Right lobe of liver (tissue), 6 donors: ENCODE data around the gene CREB3L4. TPM values are rescaled to one million over a fixed set of nuclear protein-coding genes. Genes with fewer than 3 reads are reported as not detected.
"Not testable (repeated sequence)": the region's sequence is repeated elsewhere in the genome, so short reads cannot be mapped to it uniquely, and the experiment has no call there.

Experiments
- ATAC-seq, 4 donors: fragments of 200-7000 bp; cut with Tn5 transposase; one replicate each; pipeline ENCODE4 v1.9.1; 2020; ENCODE audit warnings: mild to moderate bottlenecking in 4 of 4, moderate library complexity in 4 of 4
- DNase-seq, 3 donors: peaks; one replicate each; pipeline ENCODE4 v3.0.0-alpha.2; 2020
- H3K27ac ChIP-seq, 3 donors: fragments of 200-600 bp; one replicate each; pipeline ENCODE4 v1.8.0; 2022
- H3K27me3 ChIP-seq, 2 donors: fragments of 200-600 bp; one replicate each; pipeline ENCODE4 v1.8.0; 2022
- H3K36me3 ChIP-seq, 4 donors: fragments of 200-600 bp; sonication (generic) in 1 of 4; one replicate each; pipeline versions ENCODE4 v1.5.1 to v1.8.0; 2017 to 2022; ENCODE audit warnings: control low read depth in 1 of 4
- H3K4me1 ChIP-seq, 4 donors: fragments of 200-600 bp; sonication (generic) in 1 of 4; one replicate each; pipeline versions ENCODE4 v1.5.1 to v1.8.0; 2017 to 2022; ENCODE audit warnings: control low read depth in 1 of 4
- H3K4me3 ChIP-seq, 3 donors: fragments of 200-600 bp; one replicate each; pipeline ENCODE4 v1.8.0; 2022
- H3K9me3 ChIP-seq, 4 donors: fragments of 200-600 bp; sonication (generic) in 1 of 4; one replicate each; pipeline versions ENCODE4 v1.5.1 to v1.8.0; 2017 to 2022; ENCODE audit warnings: control low read depth in 1 of 4
- CTCF ChIP-seq, 4 donors: fragments of 200-600 bp in 3 of 4; fragments of 450-650 bp in 1 of 4; IDR thresholded peaks; one replicate each; pipeline versions ENCODE4 v1.5.1 to v1.8.0; 2016 to 2022; ENCODE audit warnings: antibody characterized with exemption in 4 of 4, mild to moderate bottlenecking in 2 of 4
- POLR2A ChIP-seq: fragments of 450-650 bp; IDR thresholded peaks from one replicate; pipeline ENCODE4 v1.6.1; 2017; ENCODE audit warnings: antibody characterized with exemption, mild to moderate bottlenecking
- WGBS: methylation state at CpG from one replicate; pipeline ENCODE4 v1.1.6; 2018; ENCODE audit warnings: low coverage, low lambda C conversion rate; ENCODE audit not compliant: insufficient coverage; ENCODE audit errors: missing lambda C conversion rate; 5-methylcytosine and 5-hydroxymethylcytosine counted together
- intact Hi-C, 2 donors: fragments of 100-400 bp; cut with DNase I; formaldehyde crosslinking; loops; one replicate each; pipeline versions ENCODE4 v1.11.2 to v1.14.1; 2022
- total RNA-seq, 6 experiments: library from RNA; depleted of rRNA in 2 of 6; stranded (reverse); fragments of >200 nt in 2 of 6; fragmentation: NEBNext Ultra II Directional in 3 of 6; extraction: Animal tissue kit (Norgen Biotek cat#: 25700) in 3 of 6; gene quantifications; one replicate each; pipeline versions ENCODE4 v1.1.0 to v1.2.4, GENCODE V29; 2016 to 2023
- donor health status: DM: no; HTN: yes; CAD: no.
- donor health status: DM: no; HTN: no; CAD: no.
- donor health status: DM: no; HTN: no; CAD: no.
- donor health status: DM: no; HTN: yes; CAD: no.
- donor health status: DM: no; HTN: yes; CAD: no.

The CREB3L4 gene
- total RNA-seq, 6 experiments from 2014 or later, result 4.9 to 11.1 (median 8.2) TPM

DNA sequence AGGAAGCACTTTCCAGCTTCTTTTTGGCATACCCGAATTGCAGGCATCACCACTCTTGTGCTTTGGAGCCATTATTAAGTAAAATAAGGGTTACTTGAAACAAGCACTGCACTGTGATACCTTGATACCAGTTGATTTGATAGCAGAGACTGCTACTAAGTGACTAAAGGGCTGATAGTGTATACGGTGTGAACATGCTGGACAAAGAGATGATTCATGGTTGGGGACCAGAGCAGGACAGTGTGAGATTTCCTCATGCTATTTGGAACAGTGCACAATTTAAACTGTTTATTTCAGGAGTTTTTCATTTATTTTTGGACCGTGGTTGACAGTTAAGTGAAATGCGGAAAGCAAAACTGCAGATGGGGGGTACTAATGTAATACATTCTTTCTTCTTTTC, 32.7 kb downstream of the CREB3L4 start:
- WGBS, result 68% methylated on average over 4 of the region's 4 CpGs
- Histone ChIP-seq H3K27ac (no peak overlapping the region), H3K27me3 (no peaks in the 10 kb centered on the region), H3K9me3 (peaks cover 0 to 4% (median 0%) of the 10 kb centered on the region in 4 donors), H3K36me3 (peaks cover 0 to 3% (median 0%) of the 10 kb centered on the region in 4 donors), H3K4me1 (peaks cover 0 to 5% (median 3%) of the 10 kb centered on the region in 4 donors), H3K4me3 (no peak overlapping the region)
- no peak for TF ChIP-seq CTCF (IDR thresholded peaks at IDR 0.05)
- no peak for TF ChIP-seq POLR2A
- ATAC-seq (peak in 1 of 4 donors; percentile 24), DNase-seq (no peak)
- intact Hi-C loops, result no loop called here

DNA sequence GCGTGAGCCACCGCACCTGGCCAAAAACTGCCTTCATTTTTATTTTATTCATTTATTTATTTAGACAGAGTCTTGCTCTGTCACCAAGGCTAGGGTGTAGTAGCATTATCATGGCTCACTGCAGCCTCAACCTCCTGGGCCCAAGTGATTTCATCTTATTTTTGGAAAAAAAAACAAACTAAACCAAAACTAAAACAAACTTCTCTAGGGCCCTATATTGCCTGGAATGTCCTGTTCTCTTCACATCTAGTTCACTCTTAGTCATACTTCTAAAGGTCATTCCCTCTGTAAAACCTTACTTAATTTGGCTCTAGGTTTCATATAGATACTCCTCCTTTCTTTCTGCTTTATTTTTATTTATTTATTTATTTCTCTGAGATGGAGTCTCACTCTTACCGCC, 38.4 kb downstream of the CREB3L4 start:
- DNase-seq (no peak), ATAC-seq (peak in 1 of 4 donors; percentile 57)
- no peaks in the 10 kb centered on the region for H3K36me3 ChIP-seq
- TF ChIP-seq POLR2A, result no peak
- no peak for TF ChIP-seq CTCF (IDR thresholded peaks at IDR 0.05)
- WGBS, result 95% methylated on average over 3 of the region's 3 CpGs
- H3K4me1 ChIP-seq, result no peaks in the 10 kb centered on the region
- H3K27me3 ChIP-seq, result no peaks in the 10 kb centered on the region
- intact Hi-C loops, result no loop called here
- H3K4me3 ChIP-seq, result no peak overlapping the region
- no peak overlapping the region for H3K27ac ChIP-seq
- H3K9me3 ChIP-seq, result no peaks in the 10 kb centered on the region

DNA sequence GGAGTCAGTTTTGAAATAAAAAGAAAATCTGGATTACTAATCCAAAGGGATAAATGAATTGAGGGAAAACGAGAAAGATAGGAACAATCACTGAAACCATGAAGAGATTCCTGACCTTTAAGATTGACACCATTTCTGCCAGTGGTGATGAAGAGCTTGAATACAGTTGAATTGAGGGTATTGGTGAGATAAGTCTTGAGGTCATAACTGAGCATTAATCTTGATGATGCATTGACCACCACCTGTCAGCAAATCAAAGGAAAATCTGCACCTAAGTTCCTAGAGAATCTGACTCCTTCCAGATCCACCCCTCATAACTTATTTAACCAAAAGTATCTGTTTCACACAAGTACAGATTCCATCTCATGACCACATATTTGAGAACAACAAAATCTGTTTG, 44.4 kb downstream of the CREB3L4 start:
- Histone ChIP-seq H3K27me3 (no peaks in the 10 kb centered on the region), H3K27ac (no peak overlapping the region), H3K4me3 (no peak overlapping the region), H3K36me3 (no peaks in the 10 kb centered on the region), H3K9me3 (no peaks in the 10 kb centered on the region), H3K4me1 (no peaks in the 10 kb centered on the region)
- ATAC-seq, result no peak
- no peak for TF ChIP-seq POLR2A
- TF ChIP-seq CTCF (IDR thresholded peaks at IDR 0.05), result no peak
- intact Hi-C loops, result no loop called here
- 71% methylated on average over 1 of the region's 1 CpG for WGBS
- no peak for DNase-seq

DNA sequence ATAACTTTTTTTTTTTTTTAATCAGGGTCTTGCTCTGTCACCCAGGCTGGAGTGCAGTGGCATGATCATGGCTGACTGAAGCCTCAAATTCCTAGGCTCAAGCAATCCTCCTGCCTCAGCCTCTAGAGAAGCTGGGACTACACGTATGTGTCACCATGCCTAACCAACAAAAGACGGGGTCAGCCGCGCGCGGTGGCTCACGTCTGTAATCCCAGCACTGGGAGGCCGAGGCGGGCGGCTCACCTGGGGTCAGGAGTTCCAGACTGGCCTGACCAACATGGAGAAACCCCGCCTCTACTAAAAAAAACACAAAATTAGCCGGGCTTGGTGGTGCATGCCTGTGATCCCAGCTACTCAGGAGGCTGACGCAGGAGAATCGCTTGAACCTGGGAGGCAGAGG, 44.8 kb downstream of the CREB3L4 start:
- DNase-seq, H3K27ac ChIP-seq, H3K4me3 ChIP-seq, H3K4me1 ChIP-seq, H3K27me3 ChIP-seq, intact Hi-C loops, ATAC-seq, H3K9me3 ChIP-seq, H3K36me3 ChIP-seq: not testable (repeated sequence)
- WGBS, result no CpG with 5 or more reads among the region's 14 CpGs

DNA sequence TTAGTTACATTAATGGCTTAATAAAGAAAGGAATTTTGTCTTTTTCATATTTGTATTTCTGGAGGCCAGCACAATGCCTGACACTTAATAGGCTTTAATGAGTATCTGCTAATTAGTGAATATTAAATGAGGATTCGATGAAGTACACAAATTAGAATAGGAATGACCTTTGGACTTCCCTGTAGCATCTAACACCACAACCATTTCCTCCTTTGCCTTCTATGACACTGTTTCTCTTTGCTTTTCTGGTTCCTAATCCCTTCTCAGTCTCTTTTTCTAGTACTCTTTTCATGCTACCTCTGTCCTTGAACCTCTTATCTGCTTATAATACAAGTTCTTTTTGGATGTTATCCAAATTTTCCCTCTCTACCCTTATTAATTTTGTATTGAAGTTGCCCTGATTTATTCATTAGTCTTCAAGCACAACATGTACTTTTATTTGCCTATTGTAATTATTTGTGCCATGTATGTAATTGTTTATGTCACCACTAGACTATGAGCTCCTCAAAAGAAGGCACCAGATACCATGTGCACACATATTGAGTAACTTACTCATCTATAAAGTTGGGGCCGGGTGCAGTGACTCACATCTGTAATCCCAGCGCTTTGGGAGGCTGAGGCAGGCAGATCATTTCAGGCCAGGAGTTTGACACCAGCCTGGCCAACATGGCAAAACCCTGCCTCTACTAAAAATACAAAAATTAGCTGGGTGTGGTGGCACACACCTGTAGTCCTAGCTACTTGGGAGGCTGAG, 46.6 kb downstream of the CREB3L4 start:
- WGBS, result 59% methylated on average over 2 of the region's 3 CpGs
- no peaks in the 10 kb centered on the region for H3K27me3 ChIP-seq

More for the DNA sequence above, 46.6 kb downstream of the CREB3L4 start:
- DNase-seq, result no peak
- H3K9me3 ChIP-seq, result no peaks in the 10 kb centered on the region
- TF ChIP-seq POLR2A (no peak), CTCF (IDR thresholded peaks at IDR 0.05) (no peak)
- H3K4me1 ChIP-seq, result peaks cover 0 to 7% (median 0%) of the 10 kb centered on the region in 4 donors
- H3K27ac ChIP-seq, result no peak overlapping the region
- no peak overlapping the region for H3K4me3 ChIP-seq
- no peak for ATAC-seq
- intact Hi-C loops, result no loop called here
- H3K36me3 ChIP-seq, result no peaks in the 10 kb centered on the region
